ENCODE results near the gene ASIC3.

- TF ChIP-seq RAD21 (conservative IDR thresholded peaks at IDR 0.05 in 1 of 2, IDR thresholded peaks at IDR 0.05 in 1 of 2) (0 out of 5 replicates have a peak, but pooled peaks of 1 of the 2 experiments have one; percentile 10), RFX5 (IDR thresholded peaks at IDR 0.05) (no peak), MAX (IDR thresholded peaks at IDR 0.05) (0 out of 2 replicates have a peak, but pooled peaks have one; percentile 24), HDAC2 (IDR thresholded peaks at IDR 0.05) (no peak), MYC (IDR thresholded peaks at IDR 0.05; ENCODE audit: borderline replicate concordance, low read length) (no peak), GATA3 (IDR thresholded peaks at IDR 0.05; ENCODE audit: borderline replicate concordance) (0 out of 2 replicates have a peak, but pooled peaks have one; percentile 8), EP300 (IDR thresholded peaks at IDR 0.05) (no peak), CHD4 (IDR thresholded peaks at IDR 0.05; ENCODE audit: borderline replicate concordance) (no peak), BHLHE40 (IDR thresholded peaks at IDR 0.05; ENCODE audit: low read depth, low read length) (no peak)
- TF ChIP-seq, protein P1, sequence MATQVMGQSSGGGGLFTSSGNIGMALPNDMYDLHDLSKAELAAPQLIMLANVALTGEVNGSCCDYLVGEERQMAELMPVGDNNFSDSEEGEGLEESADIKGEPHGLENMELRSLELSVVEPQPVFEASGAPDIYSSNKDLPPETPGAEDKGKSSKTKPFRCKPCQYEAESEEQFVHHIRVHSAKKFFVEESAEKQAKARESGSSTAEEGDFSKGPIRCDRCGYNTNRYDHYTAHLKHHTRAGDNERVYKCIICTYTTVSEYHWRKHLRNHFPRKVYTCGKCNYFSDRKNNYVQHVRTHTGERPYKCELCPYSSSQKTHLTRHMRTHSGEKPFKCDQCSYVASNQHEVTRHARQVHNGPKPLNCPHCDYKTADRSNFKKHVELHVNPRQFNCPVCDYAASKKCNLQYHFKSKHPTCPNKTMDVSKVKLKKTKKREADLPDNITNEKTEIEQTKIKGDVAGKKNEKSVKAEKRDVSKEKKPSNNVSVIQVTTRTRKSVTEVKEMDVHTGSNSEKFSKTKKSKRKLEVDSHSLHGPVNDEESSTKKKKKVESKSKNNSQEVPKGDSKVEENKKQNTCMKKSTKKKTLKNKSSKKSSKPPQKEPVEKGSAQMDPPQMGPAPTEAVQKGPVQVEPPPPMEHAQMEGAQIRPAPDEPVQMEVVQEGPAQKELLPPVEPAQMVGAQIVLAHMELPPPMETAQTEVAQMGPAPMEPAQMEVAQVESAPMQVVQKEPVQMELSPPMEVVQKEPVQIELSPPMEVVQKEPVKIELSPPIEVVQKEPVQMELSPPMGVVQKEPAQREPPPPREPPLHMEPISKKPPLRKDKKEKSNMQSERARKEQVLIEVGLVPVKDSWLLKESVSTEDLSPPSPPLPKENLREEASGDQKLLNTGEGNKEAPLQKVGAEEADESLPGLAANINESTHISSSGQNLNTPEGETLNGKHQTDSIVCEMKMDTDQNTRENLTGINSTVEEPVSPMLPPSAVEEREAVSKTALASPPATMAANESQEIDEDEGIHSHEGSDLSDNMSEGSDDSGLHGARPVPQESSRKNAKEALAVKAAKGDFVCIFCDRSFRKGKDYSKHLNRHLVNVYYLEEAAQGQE (IDR thresholded peaks at IDR 0.05): no peak
- TF ChIP-seq, protein P2, sequence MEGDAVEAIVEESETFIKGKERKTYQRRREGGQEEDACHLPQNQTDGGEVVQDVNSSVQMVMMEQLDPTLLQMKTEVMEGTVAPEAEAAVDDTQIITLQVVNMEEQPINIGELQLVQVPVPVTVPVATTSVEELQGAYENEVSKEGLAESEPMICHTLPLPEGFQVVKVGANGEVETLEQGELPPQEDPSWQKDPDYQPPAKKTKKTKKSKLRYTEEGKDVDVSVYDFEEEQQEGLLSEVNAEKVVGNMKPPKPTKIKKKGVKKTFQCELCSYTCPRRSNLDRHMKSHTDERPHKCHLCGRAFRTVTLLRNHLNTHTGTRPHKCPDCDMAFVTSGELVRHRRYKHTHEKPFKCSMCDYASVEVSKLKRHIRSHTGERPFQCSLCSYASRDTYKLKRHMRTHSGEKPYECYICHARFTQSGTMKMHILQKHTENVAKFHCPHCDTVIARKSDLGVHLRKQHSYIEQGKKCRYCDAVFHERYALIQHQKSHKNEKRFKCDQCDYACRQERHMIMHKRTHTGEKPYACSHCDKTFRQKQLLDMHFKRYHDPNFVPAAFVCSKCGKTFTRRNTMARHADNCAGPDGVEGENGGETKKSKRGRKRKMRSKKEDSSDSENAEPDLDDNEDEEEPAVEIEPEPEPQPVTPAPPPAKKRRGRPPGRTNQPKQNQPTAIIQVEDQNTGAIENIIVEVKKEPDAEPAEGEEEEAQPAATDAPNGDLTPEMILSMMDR (IDR thresholded peaks at IDR 0.05): no peak
Observed at GRCh38 chr7:151076863-151077704, 28.8 kb downstream of the ASIC3 start.

All from A549 (cell line).